Ovary (tissue), 9 donors: ENCODE results near the gene WASF3. TPM values are rescaled to one million over a fixed set of nuclear protein-coding genes. Genes with fewer than 3 reads are reported as not detected.

Source experiments
- DNase-seq, 5 donors: peaks; one replicate each; pipeline ENCODE4 v3.0.0-alpha.2; 2019 to 2020
- H3K27ac ChIP-seq, 2 donors: fragments of 200-600 bp; one replicate each; pipeline versions ENCODE4 v1.5.1 to v1.8.0; 2019 to 2022
- H3K27me3 ChIP-seq: fragments of 200-600 bp; one replicate; pipeline ENCODE4 v1.8.0; 2022
- H3K36me3 ChIP-seq: fragments of 200-600 bp; sonication (generic); one replicate; pipeline ENCODE4 v1.5.1; 2019
- H3K4me1 ChIP-seq: one replicate; pipeline ENCODE4 v1.8.1; 2013; ENCODE audit warnings: mild to moderate bottlenecking, moderate library complexity; ENCODE audit not compliant: insufficient read depth
- H3K4me3 ChIP-seq: fragments of 200-600 bp; sonication (generic); one replicate; pipeline ENCODE4 v1.5.1; 2017
- H3K9me3 ChIP-seq, 2 donors: fragments of 200-600 bp in 1 of 2; sonication (generic) in 1 of 2; one replicate each; pipeline versions ENCODE4 v1.5.1 to v1.8.1; 2013 to 2019; ENCODE audit warnings: mild to moderate bottlenecking in 1 of 2, moderate library complexity in 1 of 2
- EP300 ChIP-seq: sonication (generic); formaldehyde crosslinking; IDR thresholded peaks from one replicate; pipeline ENCODE4 v1.6.1; 2017; ENCODE audit warnings: antibody characterized with exemption
- POLR2A ChIP-seq: fragments of 450-650 bp; IDR thresholded peaks from one replicate; pipeline ENCODE4 v1.6.1; 2017; ENCODE audit warnings: antibody characterized with exemption, mild to moderate bottlenecking, moderate library complexity
- WGBS, 3 donors: extraction: QIAGEN DNeasy Blood & Tissue Kit in 1 of 3; methylation state at CpG; one replicate each; pipeline versions ENCODE4 v1.1.5 to v1.1.7; 2013 to 2017; 5-methylcytosine and 5-hydroxymethylcytosine counted together
- intact Hi-C, 4 donors: fragments of 100-400 bp; cut with DNase I; formaldehyde crosslinking; loops; one replicate each; pipeline versions ENCODE4 v1.11.0 to v1.15.1; 2022 to 2023
- polyA plus RNA-seq, 2 donors: library from polyadenylated mRNA; stranded (reverse); fragments of 200-250 nt in 1 of 2; fragments of 350-450 nt in 1 of 2; fragmentation: Illumina TruSeq in 1 of 2; extraction: RNeasy Lipid Tissue Mini Kit (QIAGEN cat#74804) in 1 of 2; gene quantifications; one replicate each; pipeline ENCODE4 v1.2.3, GENCODE V29; 2013 to 2014
- total RNA-seq, 7 donors: library from RNA; depleted of rRNA in 2 of 7; stranded (reverse); fragments of >200 nt in 2 of 7; fragmentation: NEBNext Ultra II Directional in 3 of 7; extraction: Animal tissue kit (Norgen Biotek cat#: 25700) in 3 of 7; gene quantifications; one replicate each; pipeline versions ENCODE4 v1.1.0 to v1.2.4, GENCODE V29; 2016 to 2023
- TF ChIP-seq, protein P1 (sequence below), 3 donors: fragments of 450-650 bp in 2 of 3; fragments of 200-600 bp in 1 of 3; IDR thresholded peaks; one replicate each; pipeline versions ENCODE4 v1.5.1 to v1.8.0; 2016 to 2022; ENCODE audit warnings: antibody characterized with exemption in 3 of 3, mild to moderate bottlenecking in 1 of 3
- donor health status: DM: no; HTN: no; CAD: no; lungs with moderate emphysema.
- donor health status: DM: no; HTN: no; CAD: no.
- donor health status: Bipolar disorder and iron deficiency.
- donor health status: DM: yes; HTN: yes; CAD: no.
- donor health status: DM: no; HTN: no; CAD: no.
- donor health status: DM: yes; HTN: yes; CAD: no.

WASF3 gene
- total and polyA plus RNA-seq, 9 donors = 11.5 to 37.1 (median 33.7) TPM

DNA sequence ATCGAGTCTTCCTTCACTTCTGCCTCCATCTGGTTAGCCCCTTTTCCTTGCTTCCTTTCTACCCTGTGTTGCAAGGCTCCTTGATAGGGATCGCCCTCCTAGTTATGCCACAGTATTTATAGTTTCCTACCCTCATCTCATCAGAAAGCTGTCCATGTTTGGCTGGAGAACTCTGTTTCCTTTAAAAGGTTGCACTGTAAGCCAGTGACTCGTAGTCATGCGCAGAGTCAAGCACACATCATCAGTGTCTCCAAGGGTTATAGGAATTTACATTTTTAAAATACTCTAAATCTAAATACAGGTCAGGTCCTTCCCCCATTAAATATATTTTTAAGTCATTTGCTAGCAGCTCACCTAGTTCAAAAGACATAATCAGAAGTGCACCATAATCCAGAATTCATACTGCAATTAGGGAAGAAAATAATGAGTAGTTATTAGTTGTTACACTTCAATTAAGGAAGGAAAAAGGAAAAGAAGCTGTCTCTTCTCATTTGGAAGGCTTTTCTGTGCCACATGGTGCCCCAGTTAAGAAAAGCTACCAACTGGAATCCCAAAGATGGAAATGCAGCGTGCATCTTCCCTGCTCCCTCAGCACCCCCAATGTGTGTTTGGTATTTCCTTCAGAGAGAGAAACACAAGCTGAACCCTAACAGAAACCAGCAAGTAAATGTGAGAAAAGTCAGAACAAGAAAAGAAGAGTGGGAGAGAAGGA is 122.1 kb downstream of the WASF3 start:
- intact Hi-C loops = no loop called here
- Histone ChIP-seq H3K4me3 (no peak overlapping the region), H3K4me1 (no peaks in the 10 kb centered on the region), H3K27ac (no peak overlapping the region), H3K27me3 (no peaks in the 10 kb centered on the region), H3K36me3 (no peaks in the 10 kb centered on the region), H3K9me3 (no peaks in the 10 kb centered on the region)
- WGBS, 3 donors = 90 to 96% (median 96%) methylated on average over 5 of the region's 5 CpGs
- no peak for DNase-seq
- TF ChIP-seq POLR2A (no peak), EP300 (no peak)
- TF ChIP-seq, protein P1, sequence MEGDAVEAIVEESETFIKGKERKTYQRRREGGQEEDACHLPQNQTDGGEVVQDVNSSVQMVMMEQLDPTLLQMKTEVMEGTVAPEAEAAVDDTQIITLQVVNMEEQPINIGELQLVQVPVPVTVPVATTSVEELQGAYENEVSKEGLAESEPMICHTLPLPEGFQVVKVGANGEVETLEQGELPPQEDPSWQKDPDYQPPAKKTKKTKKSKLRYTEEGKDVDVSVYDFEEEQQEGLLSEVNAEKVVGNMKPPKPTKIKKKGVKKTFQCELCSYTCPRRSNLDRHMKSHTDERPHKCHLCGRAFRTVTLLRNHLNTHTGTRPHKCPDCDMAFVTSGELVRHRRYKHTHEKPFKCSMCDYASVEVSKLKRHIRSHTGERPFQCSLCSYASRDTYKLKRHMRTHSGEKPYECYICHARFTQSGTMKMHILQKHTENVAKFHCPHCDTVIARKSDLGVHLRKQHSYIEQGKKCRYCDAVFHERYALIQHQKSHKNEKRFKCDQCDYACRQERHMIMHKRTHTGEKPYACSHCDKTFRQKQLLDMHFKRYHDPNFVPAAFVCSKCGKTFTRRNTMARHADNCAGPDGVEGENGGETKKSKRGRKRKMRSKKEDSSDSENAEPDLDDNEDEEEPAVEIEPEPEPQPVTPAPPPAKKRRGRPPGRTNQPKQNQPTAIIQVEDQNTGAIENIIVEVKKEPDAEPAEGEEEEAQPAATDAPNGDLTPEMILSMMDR (IDR thresholded peaks at IDR 0.05) = no peak

DNA sequence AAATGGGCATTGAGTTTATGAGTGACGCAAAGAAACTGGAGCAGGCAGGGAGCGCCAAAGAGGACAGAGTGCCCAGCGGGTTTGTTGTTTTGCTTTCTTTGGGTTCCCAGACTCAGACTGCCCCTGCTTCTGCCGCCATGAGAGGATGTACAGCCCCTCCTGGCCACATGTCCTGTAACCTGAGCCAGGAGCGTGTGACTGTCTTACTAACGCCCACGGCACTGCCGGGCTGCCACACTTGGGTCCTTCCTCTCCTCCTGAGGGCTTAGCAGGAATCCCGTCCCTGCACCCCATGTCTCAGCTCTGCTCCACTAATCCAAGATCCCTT is 122.6 kb downstream of the WASF3 start:
- no peaks in the 10 kb centered on the region for H3K36me3 ChIP-seq
- H3K4me3 ChIP-seq = no peak overlapping the region
- no peak for DNase-seq
- WGBS, 3 donors = 87 to 93% (median 93%) methylated on average over 9 of the region's 9 CpGs
- TF ChIP-seq, protein P1 (IDR thresholded peaks at IDR 0.05) = no peak
- no peak for TF ChIP-seq POLR2A
- no peak for TF ChIP-seq EP300
- H3K27me3 ChIP-seq = no peaks in the 10 kb centered on the region
- no peaks in the 10 kb centered on the region for H3K9me3 ChIP-seq
- H3K4me1 ChIP-seq = no peaks in the 10 kb centered on the region
- no peak overlapping the region for H3K27ac ChIP-seq
- intact Hi-C loops = no loop called here

DNA sequence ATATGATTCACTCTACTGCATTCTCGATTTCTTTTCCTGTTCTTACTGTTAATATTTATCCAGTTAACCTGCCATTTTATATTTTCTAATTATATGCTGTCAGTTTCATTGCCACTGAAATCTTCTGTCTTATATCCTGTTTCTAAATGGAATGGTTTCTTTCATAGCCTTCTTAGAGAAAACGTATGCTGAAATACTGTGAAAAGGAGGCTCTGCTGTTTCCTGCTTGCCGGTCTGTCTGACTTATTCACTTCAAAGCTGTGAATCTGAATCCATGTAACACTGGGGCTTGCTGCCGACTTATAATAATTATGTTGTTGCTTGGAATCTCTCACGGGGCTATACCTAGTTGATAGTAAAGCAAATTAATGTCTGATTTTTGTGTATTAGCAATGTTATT is 123.1 kb downstream of the WASF3 start:
- Histone ChIP-seq H3K27me3 (no peaks in the 10 kb centered on the region), H3K27ac (no peak overlapping the region), H3K9me3 (no peaks in the 10 kb centered on the region), H3K4me1 (no peaks in the 10 kb centered on the region), H3K4me3 (no peak overlapping the region), H3K36me3 (no peaks in the 10 kb centered on the region)
- TF ChIP-seq POLR2A (no peak), EP300 (no peak)
- TF ChIP-seq, protein P1 (IDR thresholded peaks at IDR 0.05) = no peak
- intact Hi-C loops = no loop called here
- WGBS, 3 donors = 87 to 91% (median 87%) methylated on average over 5 of the region's 5 CpGs
- no peak for DNase-seq

DNA sequence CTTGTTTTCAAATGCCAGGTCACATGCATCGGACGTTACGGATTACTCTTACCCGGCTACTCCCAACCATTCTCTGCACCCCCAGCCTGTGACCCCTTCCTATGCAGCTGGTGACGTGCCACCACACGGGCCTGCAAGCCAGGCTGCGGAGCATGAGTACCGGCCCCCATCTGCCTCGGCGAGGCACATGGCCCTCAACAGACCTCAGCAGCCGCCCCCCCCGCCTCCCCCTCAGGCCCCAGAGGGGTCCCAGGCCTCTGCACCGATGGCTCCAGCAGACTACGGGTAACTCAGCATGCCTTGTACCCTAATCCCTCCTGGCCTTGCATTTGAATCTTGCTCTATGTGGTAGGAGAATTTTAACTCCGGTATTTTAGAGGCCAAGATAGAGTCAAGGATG is 123.6 kb downstream of the WASF3 start:
- Histone ChIP-seq H3K4me3 (no peak overlapping the region), H3K27ac (no peak overlapping the region), H3K4me1 (no peaks in the 10 kb centered on the region), H3K36me3 (no peaks in the 10 kb centered on the region), H3K27me3 (no peaks in the 10 kb centered on the region), H3K9me3 (no peaks in the 10 kb centered on the region)
- TF ChIP-seq, protein P1 (IDR thresholded peaks at IDR 0.05) = no peak
- TF ChIP-seq EP300 (no peak), POLR2A (no peak)
- 89 to 93% (median 92%) methylated on average over 15 of the region's 15 CpGs for WGBS, 3 donors
- no peak for DNase-seq
- intact Hi-C loops = no loop called here
